H1 (cell line): ENCODE results near the gene MARCHF10.

Experiments
- SIN3A ChIP-seq, 2 experiments: IDR thresholded peaks in 1 of 2; conservative IDR thresholded peaks in 1 of 2; 2 replicates each; pipeline ENCODE4 v1.6.1; 2011 to 2012; ENCODE audit warnings: low read length in 2 of 2, improper control_type of control experiment in 1 of 2, low read depth in 1 of 2, mild to moderate bottlenecking in 1 of 2
- TF ChIP-seq, protein P1 (sequence below): IDR thresholded peaks from 2 replicates; pipeline ENCODE4 v1.6.1; 2012; ENCODE audit warnings: inconsistent platforms

DNA sequence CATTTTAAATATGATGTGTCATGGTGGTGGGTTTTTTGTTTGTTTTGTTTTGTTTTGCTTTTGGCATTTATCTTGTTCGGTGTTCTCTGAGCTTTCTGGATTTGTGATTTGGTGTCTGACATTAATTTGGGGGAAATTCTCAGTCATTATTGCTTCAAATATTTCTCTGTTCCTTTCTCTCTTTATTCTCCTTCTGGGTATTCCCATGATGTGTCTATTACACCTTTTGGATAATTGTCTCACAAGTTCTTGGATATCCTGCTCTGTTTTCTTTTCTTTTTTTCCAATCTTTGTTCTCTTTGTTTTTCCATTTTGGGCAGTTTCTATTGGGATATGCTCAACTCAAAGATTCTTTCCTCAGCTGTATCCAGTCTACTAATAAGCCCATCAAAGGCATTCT is 88.5 kb downstream of the MARCHF10 start:
- TF ChIP-seq, protein P1, sequence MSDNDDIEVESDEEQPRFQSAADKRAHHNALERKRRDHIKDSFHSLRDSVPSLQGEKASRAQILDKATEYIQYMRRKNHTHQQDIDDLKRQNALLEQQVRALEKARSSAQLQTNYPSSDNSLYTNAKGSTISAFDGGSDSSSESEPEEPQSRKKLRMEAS, result no peak
- no peak for TF ChIP-seq SIN3A (conservative IDR thresholded peaks at IDR 0.05 in 1 of 2, IDR thresholded peaks at IDR 0.05 in 1 of 2; ENCODE audit: low read depth in 1 of 2, low read length in 2 of 2)
